Aorta (tissue), 5 donors: ENCODE results near the gene NLGN1. TPM values are rescaled to one million over a fixed set of nuclear protein-coding genes. Genes with fewer than 3 reads are reported as not detected.

Experiments used
- ATAC-seq: fragments of 200-7000 bp; cut with Tn5 transposase; one replicate; pipeline ENCODE4 v1.9.1; 2022; ENCODE audit warnings: moderate library complexity; ENCODE audit not compliant: low FRiP score
- DNase-seq, 2 donors: peaks; one replicate each; pipeline ENCODE4 v3.0.0-alpha.2; 2020
- H3K27ac ChIP-seq, 2 donors: one replicate each; pipeline ENCODE4 v1.5.1; 2013; ENCODE audit warnings: low read length in 2 of 2, mild to moderate bottlenecking in 2 of 2, moderate library complexity in 2 of 2, control low read depth in 1 of 2, inconsistent platforms in 1 of 2, low read depth in 1 of 2
- H3K27me3 ChIP-seq, 2 donors: one replicate each; pipeline ENCODE4 v1.6.1; 2013; ENCODE audit warnings: control low read depth in 1 of 2, low read length in 1 of 2, mild to moderate bottlenecking in 1 of 2, moderate library complexity in 1 of 2; ENCODE audit not compliant: insufficient read depth in 2 of 2, control insufficient read depth in 1 of 2
- H3K36me3 ChIP-seq, 2 donors: one replicate each; pipeline ENCODE4 v1.6.1; 2013; ENCODE audit warnings: control low read depth in 1 of 2, low read length in 1 of 2, mild to moderate bottlenecking in 1 of 2; ENCODE audit not compliant: insufficient read depth in 2 of 2, control insufficient read depth in 1 of 2
- H3K4me1 ChIP-seq, 2 donors: one replicate each; pipeline ENCODE4 v1.6.1; 2013; ENCODE audit warnings: low read length in 2 of 2, control low read depth in 1 of 2, mild to moderate bottlenecking in 1 of 2, moderate library complexity in 1 of 2; ENCODE audit not compliant: insufficient read depth in 2 of 2, control insufficient read depth in 1 of 2
- H3K4me3 ChIP-seq, 2 donors: one replicate each; pipeline ENCODE4 v1.5.1; 2013; ENCODE audit warnings: low read length in 2 of 2, control low read depth in 1 of 2, mild to moderate bottlenecking in 1 of 2
- H3K9me3 ChIP-seq: one replicate; pipeline ENCODE4 v1.6.1; 2013; ENCODE audit warnings: mild to moderate bottlenecking, low read length; ENCODE audit not compliant: control insufficient read depth
- WGBS, 2 donors: extraction: QIAGEN DNeasy Blood & Tissue Kit; methylation state at CpG; one replicate each; pipeline ENCODE4 v1.1.7; 2013; 5-methylcytosine and 5-hydroxymethylcytosine counted together
- intact Hi-C, 2 donors: fragments of 100-400 bp; cut with DNase I; formaldehyde crosslinking; loops; one replicate each; pipeline versions ENCODE4 v1.14.2 to v1.15.0; 2022
- polyA plus RNA-seq, 2 donors: library from polyadenylated mRNA; stranded (reverse); fragments of 200-250 nt; gene quantifications; one replicate each; pipeline ENCODE4 v1.2.3, GENCODE V29; 2013
- total RNA-seq, 2 donors: library from RNA; stranded (reverse); fragmentation: NEBNext Ultra II Directional; extraction: Animal tissue kit (Norgen Biotek cat#: 25700); gene quantifications; one replicate each; pipeline ENCODE4 v1.2.1, GENCODE V29; 2021
- donor health status: healthy with polysubstance abuse.
- donor health status: Bipolar disorder and iron deficiency.
- donor health status: DM: no; HTN: no; CAD: no.
- donor health status: DM: no; HTN: no; CAD: no.
- donor health status: DM: yes; HTN: yes; CAD: no.

Gene NLGN1
- total and polyA plus RNA-seq, 4 donors, result 0.50 to 20.0 (median 8.6) TPM

DNA sequence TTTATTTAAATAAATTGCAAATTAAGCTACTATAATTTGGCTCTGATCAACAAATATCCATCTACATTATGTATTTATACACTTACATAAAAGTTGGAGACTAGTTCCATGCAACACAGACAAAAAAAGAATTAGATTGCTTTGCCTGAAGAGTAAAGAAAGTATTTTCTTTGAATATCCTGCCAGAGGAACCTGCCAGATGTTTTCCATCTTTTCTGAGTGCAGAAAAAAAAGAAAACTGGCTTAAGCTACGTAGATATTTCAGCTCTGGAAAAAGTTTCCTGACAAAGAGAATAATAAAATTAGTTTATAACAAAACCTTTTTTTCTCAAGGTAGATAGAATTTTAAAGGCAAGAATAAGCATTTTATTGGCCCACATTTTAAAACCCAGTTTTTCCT, 854.1 kb downstream of the NLGN1 start:
- H3K4me1 ChIP-seq, result peaks cover 0 to 2% of the 10 kb centered on the region in 2 donors
- H3K27me3 ChIP-seq, result no peaks in the 10 kb centered on the region
- no peak for DNase-seq
- no peaks in the 10 kb centered on the region for H3K36me3 ChIP-seq
- H3K27ac ChIP-seq, result no peak overlapping the region
- no peak overlapping the region for H3K4me3 ChIP-seq
- intact Hi-C loops, result no loop called here
- WGBS, 2 donors, result 2 to 4% methylated on average over 1 of the region's 1 CpG
- no peak for ATAC-seq
- no peaks in the 10 kb centered on the region for H3K9me3 ChIP-seq

DNA sequence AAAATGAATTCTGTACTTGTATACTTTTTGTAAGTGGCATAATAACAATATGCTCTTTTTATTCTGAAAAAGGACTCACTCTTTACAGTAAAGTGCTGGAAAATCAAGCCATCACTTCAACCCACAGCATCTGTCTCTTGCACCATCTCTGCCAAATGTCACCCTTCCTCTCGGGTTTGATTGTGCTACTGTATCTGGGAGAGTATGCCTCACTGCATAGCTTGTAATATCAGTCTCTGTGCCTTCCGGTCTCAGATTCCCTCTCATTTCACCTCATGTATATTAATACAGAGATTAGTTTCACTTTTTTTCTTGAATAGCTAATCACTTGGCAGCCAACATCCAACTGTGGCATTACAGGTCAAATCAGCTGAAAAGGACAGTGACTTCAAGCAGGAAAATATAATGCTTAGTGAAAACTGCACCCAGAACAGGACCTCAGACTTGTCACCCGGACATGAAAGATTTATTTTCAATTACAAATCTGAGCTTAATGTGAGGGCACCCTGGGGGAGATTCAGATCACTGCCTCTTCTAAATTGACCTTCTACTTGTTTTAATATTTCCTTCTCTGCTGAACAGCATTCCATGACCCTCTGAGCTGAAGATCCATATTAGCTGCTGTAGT, 855.8 kb downstream of the NLGN1 start:
- Histone ChIP-seq H3K27me3 (no peaks in the 10 kb centered on the region), H3K36me3 (no peaks in the 10 kb centered on the region), H3K9me3 (no peaks in the 10 kb centered on the region), H3K27ac (no peak overlapping the region), H3K4me1 (peaks cover 0 to 2% of the 10 kb centered on the region in 2 donors), H3K4me3 (no peak overlapping the region)
- ATAC-seq (no peak), DNase-seq (no peak)
- intact Hi-C loops, result no loop called here
- WGBS, 2 donors, result 88 to 90% methylated on average over 3 of the region's 3 CpGs

DNA sequence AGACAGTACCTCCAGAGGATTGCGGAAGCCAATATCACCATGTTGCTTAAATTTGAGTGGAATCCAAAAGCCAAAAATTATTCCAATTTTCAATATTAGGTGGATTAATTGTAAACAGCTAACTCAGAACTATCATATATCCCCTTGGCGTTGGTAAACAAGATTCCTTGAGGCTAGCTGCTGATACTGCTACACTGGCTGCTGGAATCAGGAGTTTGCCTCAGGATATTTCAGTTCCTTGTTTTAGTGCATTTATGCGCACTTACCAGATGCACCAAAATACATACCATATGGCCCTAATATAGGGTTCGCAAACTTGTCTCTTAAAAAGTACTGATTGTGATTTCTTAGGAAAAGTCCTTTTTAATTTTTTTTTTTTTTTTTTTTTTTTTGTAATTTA, 856.4 kb downstream of the NLGN1 start:
- H3K9me3 ChIP-seq, result no peaks in the 10 kb centered on the region
- H3K27me3 ChIP-seq, result no peaks in the 10 kb centered on the region
- no peak overlapping the region for H3K27ac ChIP-seq
- no peak overlapping the region for H3K4me3 ChIP-seq
- intact Hi-C loops, result no loop called here
- WGBS, 2 donors, result 98 to 99% methylated on average over 4 of the region's 4 CpGs
- ATAC-seq (no peak), DNase-seq (no peak)
- H3K36me3 ChIP-seq, result no peaks in the 10 kb centered on the region
- peaks cover 0 to 2% of the 10 kb centered on the region in 2 donors for H3K4me1 ChIP-seq

DNA sequence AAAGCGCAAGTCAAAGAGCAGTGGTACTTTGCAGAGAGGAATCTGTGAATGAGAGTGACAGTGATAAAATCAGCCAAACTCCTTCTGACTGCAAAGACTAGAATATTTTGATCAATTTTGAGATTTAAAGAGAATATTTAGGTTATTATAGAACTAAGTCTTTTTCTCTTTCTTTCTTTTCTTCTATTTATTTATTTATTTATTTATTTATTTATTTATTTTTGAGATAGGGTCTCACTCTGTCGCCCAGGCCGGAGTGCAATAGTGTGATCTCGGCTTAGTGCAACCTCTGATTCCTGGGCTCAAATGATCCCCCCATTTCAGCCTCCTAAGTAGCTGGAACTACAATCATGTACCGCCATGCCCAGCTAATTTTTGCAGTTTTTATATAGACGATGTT, 857.9 kb downstream of the NLGN1 start:
- ATAC-seq (no peak), DNase-seq (no peak)
- H3K27me3 ChIP-seq, result no peaks in the 10 kb centered on the region
- H3K4me3 ChIP-seq, result no peak overlapping the region
- H3K27ac ChIP-seq, result no peak overlapping the region
- H3K36me3 ChIP-seq, result no peaks in the 10 kb centered on the region
- intact Hi-C loops, result no loop called here
- H3K9me3 ChIP-seq, result no peaks in the 10 kb centered on the region
- H3K4me1 ChIP-seq, result peaks cover 0 to 2% of the 10 kb centered on the region in 2 donors
- WGBS, 2 donors, result 92 to 98% methylated on average over 5 to 6 of the region's 6 CpGs

DNA sequence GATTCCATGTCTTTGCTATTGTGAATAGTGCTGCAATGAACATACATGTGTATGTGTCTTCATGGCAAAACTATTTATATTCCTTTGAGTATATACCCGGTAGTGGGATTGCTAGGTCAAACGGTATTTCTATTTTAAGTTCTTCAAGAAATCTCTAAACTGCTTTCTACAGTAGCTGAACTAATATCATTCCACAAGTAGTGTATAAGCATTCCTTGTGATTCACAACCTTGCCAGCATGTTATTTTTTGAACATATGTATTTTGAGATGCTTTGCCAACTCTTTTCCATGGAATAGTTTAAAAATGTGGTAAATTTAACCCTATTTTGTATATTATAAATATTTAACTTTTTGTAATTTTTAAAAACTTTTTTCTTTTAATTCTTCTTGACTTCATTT, 868.9 kb downstream of the NLGN1 start:
- ATAC-seq, result no peak

DNA sequence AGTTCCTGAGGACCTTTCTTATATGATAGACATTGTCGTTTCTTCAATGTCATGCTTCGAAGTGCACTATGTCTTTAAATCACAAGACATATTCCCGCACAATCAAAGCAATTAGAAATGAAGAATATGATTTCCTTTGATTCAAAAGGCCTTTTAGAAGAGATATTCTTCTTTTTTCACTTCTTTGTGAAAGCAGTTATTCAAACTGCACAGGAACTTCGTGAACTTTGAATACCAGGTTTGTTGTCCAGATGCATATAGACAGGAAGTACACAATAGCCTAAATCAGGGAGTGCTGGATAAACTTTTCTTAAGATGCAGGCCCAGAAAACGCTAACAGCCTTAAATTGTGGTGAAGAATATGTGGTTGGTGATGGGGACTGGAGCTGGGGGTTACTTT, 870.5 kb downstream of the NLGN1 start:
- WGBS, 2 donors, result 90 to 95% methylated on average over 5 of the region's 5 CpGs
- intact Hi-C loops, result no loop called here
- DNase-seq (no peak), ATAC-seq (no peak)
- H3K4me3 ChIP-seq, result no peak overlapping the region
- no peak overlapping the region for H3K27ac ChIP-seq
- no peaks in the 10 kb centered on the region for H3K9me3 ChIP-seq
- no peaks in the 10 kb centered on the region for H3K36me3 ChIP-seq
- no peaks in the 10 kb centered on the region for H3K27me3 ChIP-seq
- H3K4me1 ChIP-seq, result no peaks in the 10 kb centered on the region

More for the DNA sequence above, 868.9 kb downstream of the NLGN1 start:
- WGBS, 2 donors, result 36 to 38% methylated on average over 2 of the region's 2 CpGs
- Histone ChIP-seq H3K9me3 (no peaks in the 10 kb centered on the region), H3K4me3 (no peak overlapping the region), H3K27me3 (no peaks in the 10 kb centered on the region), H3K4me1 (no peaks in the 10 kb centered on the region), H3K36me3 (no peaks in the 10 kb centered on the region), H3K27ac (no peak overlapping the region)
- DNase-seq, result no peak
- intact Hi-C loops, result no loop called here

DNA sequence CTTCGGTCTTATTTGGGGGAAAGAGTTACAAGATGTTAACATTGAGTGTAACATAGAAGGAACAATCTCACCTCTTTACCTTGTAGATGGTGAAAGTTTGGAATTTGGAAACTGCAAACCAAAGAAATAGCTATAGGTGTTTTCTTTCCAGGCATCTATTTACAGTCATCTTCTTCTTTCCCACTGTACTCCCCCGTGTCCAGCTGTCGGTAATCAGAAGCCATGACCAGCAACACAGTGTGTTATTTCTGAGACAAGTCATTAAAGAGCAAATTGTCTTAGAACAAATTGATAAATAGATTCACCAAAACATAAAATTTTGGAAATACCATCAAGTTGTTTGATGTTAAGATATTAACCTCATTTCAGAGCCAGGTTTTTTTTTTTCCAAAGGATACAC, 871.0 kb downstream of the NLGN1 start:
- intact Hi-C loops, result no loop called here
- no peak for ATAC-seq
- WGBS, 2 donors, result 94% methylated on average over 3 of the region's 3 CpGs
- no peaks in the 10 kb centered on the region for H3K9me3 ChIP-seq
- no peaks in the 10 kb centered on the region for H3K27me3 ChIP-seq
- DNase-seq, result no peak
- no peak overlapping the region for H3K4me3 ChIP-seq
- no peaks in the 10 kb centered on the region for H3K36me3 ChIP-seq
- no peaks in the 10 kb centered on the region for H3K4me1 ChIP-seq
- H3K27ac ChIP-seq, result no peak overlapping the region

DNA sequence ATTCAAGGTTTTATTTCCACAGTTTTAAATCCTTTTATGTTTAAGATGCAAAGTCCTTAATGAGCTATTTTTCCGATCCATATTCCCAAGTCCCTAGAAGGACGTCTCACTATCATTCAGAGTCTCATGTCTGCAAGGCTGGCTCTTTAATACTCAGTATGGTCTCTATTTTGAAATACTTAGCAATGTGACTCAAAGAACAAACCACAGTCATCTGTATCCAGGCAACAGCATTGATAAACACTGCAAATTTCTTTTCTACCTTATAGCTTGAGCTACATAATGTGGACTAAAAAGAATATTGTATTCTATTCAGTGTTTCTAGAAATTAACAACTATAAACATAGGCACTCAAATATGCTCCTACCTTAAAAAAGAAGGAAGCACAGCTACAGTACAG, 873.3 kb downstream of the NLGN1 start:
- no peaks in the 10 kb centered on the region for H3K9me3 ChIP-seq
- no peaks in the 10 kb centered on the region for H3K4me1 ChIP-seq
- no peaks in the 10 kb centered on the region for H3K27me3 ChIP-seq
- H3K36me3 ChIP-seq, result no peaks in the 10 kb centered on the region
- intact Hi-C loops, result no loop called here
- ATAC-seq, result no peak
- 81 to 85% methylated on average over 2 of the region's 2 CpGs for WGBS, 2 donors
- DNase-seq, result no peak
- no peak overlapping the region for H3K27ac ChIP-seq
- H3K4me3 ChIP-seq, result no peak overlapping the region

DNA sequence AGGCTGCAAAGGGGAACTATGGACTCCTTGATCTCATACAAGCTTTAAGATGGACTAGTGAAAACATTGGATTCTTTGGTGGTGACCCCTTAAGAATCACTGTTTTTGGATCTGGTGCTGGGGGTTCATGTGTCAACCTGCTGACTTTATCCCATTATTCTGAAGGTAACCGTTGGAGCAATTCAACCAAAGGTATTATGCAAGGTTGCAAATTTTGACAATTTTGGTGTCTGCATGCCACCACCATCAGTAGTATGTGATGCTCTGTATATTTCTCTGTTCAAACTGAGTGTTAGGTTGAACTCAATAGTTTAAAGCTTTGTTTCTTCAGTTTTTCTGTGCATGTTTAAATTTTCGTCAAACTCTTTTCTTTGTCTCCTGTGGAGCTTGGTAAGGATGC, 877.8 kb downstream of the NLGN1 start:
- WGBS, 2 donors, result 93% methylated on average over 2 of the region's 2 CpGs
- H3K4me1 ChIP-seq, result no peaks in the 10 kb centered on the region
- DNase-seq (no peak), ATAC-seq (no peak)
- H3K27ac ChIP-seq, result no peak overlapping the region
- no peak overlapping the region for H3K4me3 ChIP-seq
- no peaks in the 10 kb centered on the region for H3K9me3 ChIP-seq
- no peaks in the 10 kb centered on the region for H3K27me3 ChIP-seq
- intact Hi-C loops, result no loop called here
- H3K36me3 ChIP-seq, result no peaks in the 10 kb centered on the region
